MM.1S (cell line): ENCODE measurements around the gene GJA9.

ENCODE experiments used
- DNase-seq: peaks from one replicate; pipeline ENCODE4 v3.0.0-alpha.2; 2015
- H2AFZ ChIP-seq: fragments of 300-600 bp; sonication (generic); 2 replicates; pipeline ENCODE4 v1.6.0; 2016; ENCODE audit warnings: antibody characterized with exemption, low read length
- H3F3A ChIP-seq: fragments of 300-600 bp; sonication (generic); 2 replicates; pipeline ENCODE4 v1.6.1; 2016; ENCODE audit warnings: mild to moderate bottlenecking, antibody characterized with exemption, low read length, moderate library complexity, mixed read lengths; ENCODE audit not compliant: insufficient read depth
- H3K27ac ChIP-seq: fragments of 300-600 bp; sonication (generic); 2 replicates; pipeline ENCODE4 v1.5.1; 2016; ENCODE audit warnings: mild to moderate bottlenecking, low read length
- H3K27me3 ChIP-seq: fragments of 300-600 bp; sonication (generic); replicated peaks from 2 replicates; pipeline ENCODE4 v1.6.0; 2016; ENCODE audit warnings: low read length; ENCODE audit not compliant: insufficient read depth
- H3K36me3 ChIP-seq: fragments of 300-600 bp; sonication (generic); replicated peaks from 2 replicates; pipeline ENCODE4 v1.6.1; 2016; ENCODE audit warnings: mild to moderate bottlenecking, low read length, mixed read lengths; ENCODE audit not compliant: insufficient read depth
- H3K4me1 ChIP-seq: fragments of 300-600 bp; sonication (generic); 2 replicates; pipeline ENCODE4 v1.6.1; 2016; ENCODE audit warnings: low read length, mixed read lengths
- H3K4me2 ChIP-seq: fragments of 300-600 bp; sonication (generic); 2 replicates; pipeline ENCODE4 v1.6.0; 2016; ENCODE audit warnings: low read depth, low read length
- H3K4me3 ChIP-seq: fragments of 300-600 bp; sonication (generic); 2 replicates; pipeline ENCODE4 v1.5.1; 2016; ENCODE audit warnings: low read length, mixed read lengths
- H3K79me2 ChIP-seq: fragments of 300-600 bp; sonication (generic); 2 replicates; pipeline ENCODE4 v1.6.1; 2016; ENCODE audit warnings: mixed run types, low read length, mixed read lengths
- H3K9ac ChIP-seq: fragments of 300-600 bp; sonication (generic); 2 replicates; pipeline ENCODE4 v1.6.1; 2016; ENCODE audit warnings: low read length, mixed read lengths
- H3K9me2 ChIP-seq: fragments of 300-600 bp; sonication (generic); replicated peaks from 2 replicates; pipeline ENCODE4 v1.6.1; 2016; ENCODE audit warnings: mild to moderate bottlenecking, low read length, mixed read lengths; ENCODE audit not compliant: insufficient read depth
- H3K9me3 ChIP-seq: fragments of 300-600 bp; sonication (generic); replicated peaks from 2 replicates; pipeline ENCODE4 v1.6.1; 2016; ENCODE audit warnings: mild to moderate bottlenecking, low read length, mixed read lengths; ENCODE audit not compliant: insufficient read depth
- H4K20me1 ChIP-seq: fragments of 300-600 bp; sonication (generic); 2 replicates; pipeline ENCODE4 v1.6.1; 2016; ENCODE audit warnings: mild to moderate bottlenecking, low read length, moderate library complexity, mixed read lengths; ENCODE audit not compliant: insufficient read depth
- CTCF ChIP-seq: fragments of 300-600 bp; sonication (generic); IDR thresholded peaks from 2 replicates; pipeline ENCODE4 v1.5.1; 2016; ENCODE audit warnings: antibody characterized with exemption, low read length, mixed read lengths
- EZH2 ChIP-seq: fragments of 300-600 bp; sonication (generic); optimal IDR thresholded peaks from 2 replicates; pipeline ENCODE3; 2017; ENCODE audit warnings: low read depth, mild to moderate bottlenecking, antibody characterized with exemption, low read length, mixed read lengths
- EZH2phosphoT487 ChIP-seq: fragments of 300-600 bp; sonication (generic); IDR thresholded peaks from 2 replicates; pipeline ENCODE4 v1.6.1; 2018; ENCODE audit warnings: antibody characterized with exemption, low read length

GJA9 gene

GRCh38 chr1:38892976-38893375 lies 11.6 kb upstream of the GJA9 start:
- Histone ChIP-seq H3K4me2 (no peak overlapping the region), H3K27ac (no peak overlapping the region), H3F3A (no peaks in the 10 kb centered on the region), H3K27me3 (no peaks in the 10 kb centered on the region), H4K20me1 (no peaks in the 10 kb centered on the region), H3K4me3 (no peak overlapping the region), H3K36me3 (no peaks in the 10 kb centered on the region), H3K9ac (no peak overlapping the region), H3K9me2 (no peaks in the 10 kb centered on the region), H2AFZ (no peak overlapping the region), H3K79me2 (no peaks in the 10 kb centered on the region), H3K9me3 (no peaks in the 10 kb centered on the region), H3K4me1 (no peaks in the 10 kb centered on the region)
- TF ChIP-seq EZH2, result no peak
- no peak for TF ChIP-seq CTCF
- TF ChIP-seq EZH2phosphoT487, result no peak
- no peak for DNase-seq

DNA sequence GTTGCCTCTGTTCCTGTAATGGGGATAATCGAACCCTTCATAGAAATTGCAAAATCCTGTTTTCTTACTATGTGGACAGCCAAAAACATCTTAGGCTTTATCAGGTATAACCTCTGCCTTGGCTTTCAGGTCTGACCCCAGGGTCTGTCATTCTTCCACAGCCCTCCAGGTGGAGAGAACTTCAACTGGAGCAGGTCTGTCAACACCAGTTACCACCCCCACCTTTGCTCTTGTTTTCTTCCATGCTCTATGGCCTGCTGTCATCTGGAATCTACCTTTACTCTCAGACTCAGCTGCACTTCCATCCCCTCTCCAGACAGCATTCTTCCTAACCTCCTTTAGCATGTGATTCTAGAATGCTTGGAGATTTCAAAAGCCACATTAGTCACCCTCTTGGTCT lies 10.4 kb upstream of the GJA9 start:
- Histone ChIP-seq H3K9ac (no peak overlapping the region), H4K20me1 (no peaks in the 10 kb centered on the region), H3K27ac (no peak overlapping the region), H3K4me2 (no peak overlapping the region), H3K4me1 (no peaks in the 10 kb centered on the region), H2AFZ (no peak overlapping the region), H3K9me2 (no peaks in the 10 kb centered on the region), H3F3A (no peaks in the 10 kb centered on the region), H3K9me3 (no peaks in the 10 kb centered on the region), H3K27me3 (no peaks in the 10 kb centered on the region), H3K79me2 (no peaks in the 10 kb centered on the region), H3K4me3 (no peak overlapping the region), H3K36me3 (no peaks in the 10 kb centered on the region)
- TF ChIP-seq CTCF, result no peak
- no peak for TF ChIP-seq EZH2phosphoT487
- no peak for TF ChIP-seq EZH2
- DNase-seq, result no peak

DNA sequence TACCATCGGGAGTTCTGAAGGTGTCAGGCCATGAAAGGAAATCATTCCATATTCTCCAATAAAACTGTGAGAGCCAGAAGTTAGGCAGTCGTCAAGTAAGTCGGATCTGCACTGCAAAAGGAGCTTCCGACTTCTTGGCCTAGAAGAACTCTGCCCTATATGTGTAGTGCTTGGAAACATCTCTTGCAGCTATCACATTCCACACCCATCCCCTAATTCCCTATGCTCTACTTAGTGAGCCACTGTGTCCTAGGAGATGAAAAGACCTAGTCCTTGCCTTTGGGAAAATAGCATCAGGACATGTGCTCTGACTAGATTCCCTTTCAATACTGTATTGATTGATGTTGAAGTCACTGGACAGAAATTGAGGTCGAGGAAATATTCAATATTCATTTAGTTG lies 8.2 kb upstream of the GJA9 start:
- Histone ChIP-seq H3F3A (no peaks in the 10 kb centered on the region), H3K9me2 (no peaks in the 10 kb centered on the region), H3K4me2 (no peak overlapping the region), H3K27me3 (no peaks in the 10 kb centered on the region), H3K27ac (no peak overlapping the region), H3K4me1 (no peaks in the 10 kb centered on the region), H4K20me1 (no peaks in the 10 kb centered on the region), H3K4me3 (no peak overlapping the region), H3K79me2 (no peaks in the 10 kb centered on the region), H3K9me3 (no peaks in the 10 kb centered on the region), H2AFZ (no peak overlapping the region), H3K9ac (no peak overlapping the region), H3K36me3 (no peaks in the 10 kb centered on the region)
- TF ChIP-seq EZH2 (no peak), EZH2phosphoT487 (no peak), CTCF (no peak)
- no peak for DNase-seq
